ENCODE measurements around the gene TNFRSF14.

TNFRSF14 gene

DNA sequence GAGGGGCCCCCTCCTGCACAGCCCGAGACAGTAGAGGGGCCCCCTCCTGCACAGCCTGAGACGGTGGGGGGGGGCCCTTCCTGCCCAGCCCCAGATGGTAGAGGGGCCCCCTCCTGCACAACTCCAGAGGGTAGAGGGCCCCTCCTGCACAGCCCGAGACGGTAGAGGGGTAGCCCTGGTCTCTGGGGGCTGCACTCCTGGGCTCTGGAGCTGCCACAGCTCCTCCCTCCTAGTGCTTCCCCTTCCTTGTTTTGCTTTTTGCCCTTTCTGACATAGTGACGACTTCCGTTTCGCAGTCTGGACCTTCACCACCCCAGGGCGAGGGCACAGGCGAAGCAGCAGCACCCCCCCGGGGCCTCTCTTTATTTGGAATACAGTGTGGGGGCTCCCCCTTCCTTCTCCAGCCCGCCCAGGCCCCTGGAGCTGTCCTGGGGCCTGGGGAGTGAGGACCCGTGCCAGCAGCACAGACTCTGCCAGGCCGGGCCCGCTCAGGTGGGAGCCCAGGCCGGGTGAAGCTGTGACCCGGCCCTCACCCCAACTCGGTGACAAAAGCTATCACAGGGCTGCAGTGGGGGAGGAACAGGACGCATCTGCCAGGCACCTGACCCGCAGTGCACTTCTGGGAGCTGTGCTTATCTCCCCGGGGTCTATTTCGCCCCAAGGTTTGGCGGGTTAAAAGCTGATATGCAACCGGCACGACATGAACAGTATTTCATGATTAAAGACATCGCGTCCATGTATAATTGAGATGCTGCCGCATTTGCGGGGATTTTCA lies 29.3 kb downstream of the TNFRSF14 start:
- H3K9me3 ChIP-seq (ENCODE audit: insufficient read depth, low read length): no peaks in the 10 kb centered on the region
- no peaks in the 10 kb centered on the region for H3K79me2 ChIP-seq (ENCODE audit: insufficient read depth, low read length)
- H3K4me2 ChIP-seq (ENCODE audit: low read depth, low read length, poor library complexity, severe bottlenecking): peak overlapping the region; percentile 70
- TF ChIP-seq, protein P1, sequence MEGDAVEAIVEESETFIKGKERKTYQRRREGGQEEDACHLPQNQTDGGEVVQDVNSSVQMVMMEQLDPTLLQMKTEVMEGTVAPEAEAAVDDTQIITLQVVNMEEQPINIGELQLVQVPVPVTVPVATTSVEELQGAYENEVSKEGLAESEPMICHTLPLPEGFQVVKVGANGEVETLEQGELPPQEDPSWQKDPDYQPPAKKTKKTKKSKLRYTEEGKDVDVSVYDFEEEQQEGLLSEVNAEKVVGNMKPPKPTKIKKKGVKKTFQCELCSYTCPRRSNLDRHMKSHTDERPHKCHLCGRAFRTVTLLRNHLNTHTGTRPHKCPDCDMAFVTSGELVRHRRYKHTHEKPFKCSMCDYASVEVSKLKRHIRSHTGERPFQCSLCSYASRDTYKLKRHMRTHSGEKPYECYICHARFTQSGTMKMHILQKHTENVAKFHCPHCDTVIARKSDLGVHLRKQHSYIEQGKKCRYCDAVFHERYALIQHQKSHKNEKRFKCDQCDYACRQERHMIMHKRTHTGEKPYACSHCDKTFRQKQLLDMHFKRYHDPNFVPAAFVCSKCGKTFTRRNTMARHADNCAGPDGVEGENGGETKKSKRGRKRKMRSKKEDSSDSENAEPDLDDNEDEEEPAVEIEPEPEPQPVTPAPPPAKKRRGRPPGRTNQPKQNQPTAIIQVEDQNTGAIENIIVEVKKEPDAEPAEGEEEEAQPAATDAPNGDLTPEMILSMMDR (IDR thresholded peaks at IDR 0.05; ENCODE audit: insufficient read depth, low read length, poor library complexity, severe bottlenecking): no peak
- no peak for TF ChIP-seq EZH2phosphoT487 (conservative IDR thresholded peaks at IDR 0.05; ENCODE audit: low read length)
- H3K9me2 ChIP-seq (replicated peaks; ENCODE audit: insufficient read depth, low read length): no peaks in the 10 kb centered on the region
- H3K9ac ChIP-seq (ENCODE audit: low read length): peak overlapping the region; percentile 60
- no peak overlapping the region for H2AFZ ChIP-seq (ENCODE audit: low read depth, low read length, severe bottlenecking)
- H3K27me3 ChIP-seq (ENCODE audit: low read length): no peaks in the 10 kb centered on the region
- no peaks in the 10 kb centered on the region for H3K36me3 ChIP-seq (ENCODE audit: low read length)
- peak overlapping the region; percentile 47 for H3K27ac ChIP-seq (ENCODE audit: low read depth, low read length)
- peak overlapping the region; percentile 57 for H3K4me3 ChIP-seq (ENCODE audit: insufficient read depth, low read length, poor library complexity, severe bottlenecking)
- no peaks in the 10 kb centered on the region for H4K20me1 ChIP-seq (ENCODE audit: low read depth, low read length)
- H3F3A ChIP-seq (ENCODE audit: insufficient read depth): 0 out of 2 replicates have a peak, but pooled peaks cover 5% of the 10 kb centered on the region

DNA sequence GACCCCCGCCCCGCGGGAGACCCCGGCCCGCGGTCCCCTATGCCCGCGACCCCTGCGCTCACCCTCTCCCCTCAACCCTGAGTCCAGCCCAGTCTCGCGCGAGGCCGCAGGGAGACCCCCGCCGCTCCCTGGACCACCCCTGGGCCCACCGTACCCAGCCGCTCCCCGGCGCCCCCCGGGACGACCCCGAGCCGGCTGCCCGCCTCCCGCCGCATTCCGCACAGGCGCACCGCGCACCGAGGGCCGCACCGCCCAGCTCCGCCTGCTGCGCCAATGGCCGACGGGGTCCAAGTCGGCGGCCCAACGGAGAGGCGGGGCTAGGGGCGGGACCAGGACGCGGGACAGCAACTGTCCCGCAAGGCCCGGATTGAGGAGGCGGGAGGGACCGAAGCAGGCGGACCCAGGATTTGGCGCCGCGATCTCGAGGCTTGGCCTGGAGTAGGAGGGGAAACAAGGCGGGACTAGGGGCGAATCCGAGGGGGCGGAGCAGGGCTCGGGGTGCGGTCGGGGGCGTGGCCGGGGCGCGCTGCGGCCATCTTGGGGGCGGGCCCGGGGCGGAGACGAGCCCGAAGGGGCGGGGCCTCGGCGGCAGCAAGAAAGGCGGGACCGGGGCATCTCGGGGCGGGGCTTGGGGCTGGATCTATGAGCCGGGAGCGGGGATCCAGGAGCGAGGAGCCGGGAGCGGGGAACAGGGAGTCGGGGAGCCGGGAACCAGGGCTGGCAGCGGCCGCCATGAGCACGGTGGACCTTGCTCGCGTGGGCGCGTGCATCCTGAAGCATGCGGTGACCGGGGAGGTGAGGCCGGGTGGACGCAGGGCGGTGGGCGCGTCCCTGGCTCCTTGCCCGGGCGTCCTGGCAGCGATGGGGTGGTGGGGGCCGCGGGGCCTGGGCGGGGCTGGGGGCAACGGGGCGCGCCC lies 30.2 kb downstream of the TNFRSF14 start, which contains the start of gene PRXL2B:
Gene PRXL2B, plus strand, starts transcription at position 624 of the 917 bp plus-strand sequence. Its CDS starts 109 bp downstream, at position 733.
- Histone ChIP-seq H3K4me2 (ENCODE audit: low read depth, low read length, poor library complexity, severe bottlenecking) (peak within 1 kb of the TSS; percentile 70), H3K4me3 (ENCODE audit: insufficient read depth, low read length, poor library complexity, severe bottlenecking) (peak within 1 kb of the TSS; percentile 57), H4K20me1 (ENCODE audit: low read depth, low read length) (no peaks in the 10 kb centered on the region), H3K9me2 (replicated peaks; ENCODE audit: insufficient read depth, low read length) (no peaks in the 10 kb centered on the region), H3K27ac (ENCODE audit: low read depth, low read length) (peak within 1 kb of the TSS; percentile 47), H3F3A (ENCODE audit: insufficient read depth) (0 out of 2 replicates have a peak, but pooled peaks cover 5% of the 10 kb centered on the region), H3K36me3 (ENCODE audit: low read length) (no peaks in the 10 kb centered on the region), H3K27me3 (ENCODE audit: low read length) (no peaks in the 10 kb centered on the region), H3K79me2 (ENCODE audit: insufficient read depth, low read length) (no peaks in the 10 kb centered on the region), H3K9ac (ENCODE audit: low read length) (peak within 1 kb of the TSS; percentile 60), H2AFZ (ENCODE audit: low read depth, low read length, severe bottlenecking) (peak within 1 kb of the TSS; percentile 48), H3K9me3 (ENCODE audit: insufficient read depth, low read length) (no peaks in the 10 kb centered on the region)
- TF ChIP-seq, protein P1 (IDR thresholded peaks at IDR 0.05; ENCODE audit: insufficient read depth, low read length, poor library complexity, severe bottlenecking): no peak
- no peak for TF ChIP-seq EZH2phosphoT487 (conservative IDR thresholded peaks at IDR 0.05; ENCODE audit: low read length)

DNA sequence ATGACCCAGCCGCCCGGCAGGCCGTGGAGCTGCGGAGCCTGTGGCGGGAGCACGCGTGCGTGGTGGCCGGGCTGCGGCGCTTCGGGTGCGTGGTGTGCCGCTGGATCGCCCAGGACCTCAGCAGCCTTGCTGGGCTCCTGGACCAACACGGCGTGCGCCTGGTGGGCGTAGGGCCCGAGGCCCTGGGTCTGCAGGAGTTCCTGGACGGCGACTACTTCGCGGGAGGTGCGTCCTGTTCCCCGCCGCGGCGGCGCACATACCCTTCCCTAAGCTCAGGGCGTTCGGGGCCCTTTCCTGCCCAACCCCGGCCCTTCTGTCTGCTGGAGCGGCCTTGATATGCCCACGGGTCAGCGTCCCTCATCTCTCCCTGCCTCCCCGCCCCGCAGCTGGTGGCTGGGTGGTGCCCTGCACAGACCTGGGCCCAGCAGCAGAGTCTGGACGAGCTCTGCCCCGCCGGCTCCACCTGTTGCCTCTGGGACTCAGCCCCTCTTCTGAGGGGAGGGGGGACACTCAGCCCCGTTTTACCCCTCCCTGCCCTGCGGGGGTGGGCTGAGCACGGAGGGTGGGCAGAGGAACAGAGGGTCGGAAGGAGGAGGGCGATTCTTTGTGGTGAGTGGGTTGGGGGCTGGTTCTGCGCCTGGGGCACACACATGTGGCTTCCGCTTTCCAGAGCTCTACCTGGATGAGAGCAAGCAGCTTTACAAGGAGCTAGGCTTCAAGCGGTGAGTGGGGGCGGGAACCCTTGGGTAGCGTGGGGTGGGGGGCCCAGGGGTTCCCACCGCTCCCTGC lies 31.1 kb downstream of the TNFRSF14 start:
- H3F3A ChIP-seq (ENCODE audit: insufficient read depth): 0 out of 2 replicates have a peak, but pooled peaks cover 5% of the 10 kb centered on the region
- no peaks in the 10 kb centered on the region for H3K36me3 ChIP-seq (ENCODE audit: low read length)
- H3K4me3 ChIP-seq (ENCODE audit: insufficient read depth, low read length, poor library complexity, severe bottlenecking): no peak overlapping the region
- H3K9me3 ChIP-seq (ENCODE audit: insufficient read depth, low read length): no peaks in the 10 kb centered on the region
- no peak overlapping the region for H3K9ac ChIP-seq (ENCODE audit: low read length)
- no peak for TF ChIP-seq EZH2phosphoT487 (conservative IDR thresholded peaks at IDR 0.05; ENCODE audit: low read length)
- TF ChIP-seq, protein P1 (IDR thresholded peaks at IDR 0.05; ENCODE audit: insufficient read depth, low read length, poor library complexity, severe bottlenecking): no peak
- no peaks in the 10 kb centered on the region for H3K27me3 ChIP-seq (ENCODE audit: low read length)
- no peaks in the 10 kb centered on the region for H4K20me1 ChIP-seq (ENCODE audit: low read depth, low read length)
- no peak overlapping the region for H3K27ac ChIP-seq (ENCODE audit: low read depth, low read length)
- no peak overlapping the region for H2AFZ ChIP-seq (ENCODE audit: low read depth, low read length, severe bottlenecking)
- H3K79me2 ChIP-seq (ENCODE audit: insufficient read depth, low read length): no peaks in the 10 kb centered on the region
- peak overlapping the region; percentile 70 for H3K4me2 ChIP-seq (ENCODE audit: low read depth, low read length, poor library complexity, severe bottlenecking)
- no peaks in the 10 kb centered on the region for H3K9me2 ChIP-seq (replicated peaks; ENCODE audit: insufficient read depth, low read length)
